HUES64 (cell line): ENCODE data around the gene FAM50B.

Source experiments
- H3K27ac ChIP-seq: 2 replicates; pipeline ENCODE4 v1.7.0; 2013; ENCODE audit warnings: low read depth, low read length, inconsistent platforms
- H3K27me3 ChIP-seq: 2 replicates; pipeline ENCODE4 v1.6.1; 2013; ENCODE audit warnings: mild to moderate bottlenecking, low read length; ENCODE audit not compliant: insufficient read depth
- H3K36me3 ChIP-seq: 2 replicates; pipeline ENCODE4 v1.6.1; 2013; ENCODE audit warnings: mild to moderate bottlenecking, low read length; ENCODE audit not compliant: insufficient read depth
- H3K4me1 ChIP-seq: 2 replicates; pipeline ENCODE4 v1.6.1; 2013; ENCODE audit warnings: mild to moderate bottlenecking, low read length, moderate library complexity; ENCODE audit not compliant: insufficient read depth
- H3K4me3 ChIP-seq: 2 replicates; pipeline ENCODE4 v1.5.1; 2013; ENCODE audit warnings: mild to moderate bottlenecking, low read length, moderate library complexity
- H3K9ac ChIP-seq: 2 replicates; pipeline ENCODE4 v1.6.1; 2013; ENCODE audit warnings: mild to moderate bottlenecking, low read depth, low read length
- H3K9me3 ChIP-seq: 2 replicates; pipeline ENCODE4 v1.6.1; 2013; ENCODE audit warnings: low read depth, low read length; ENCODE audit not compliant: insufficient read depth
- WGBS: fragments of 150-250, 120-280 bp; methylation state at CpG from one replicate; pipeline ENCODE4 v1.1.7; 2013; ENCODE audit warnings: missing lambda C conversion rate; 5-methylcytosine and 5-hydroxymethylcytosine counted together

The FAM50B gene

DNA sequence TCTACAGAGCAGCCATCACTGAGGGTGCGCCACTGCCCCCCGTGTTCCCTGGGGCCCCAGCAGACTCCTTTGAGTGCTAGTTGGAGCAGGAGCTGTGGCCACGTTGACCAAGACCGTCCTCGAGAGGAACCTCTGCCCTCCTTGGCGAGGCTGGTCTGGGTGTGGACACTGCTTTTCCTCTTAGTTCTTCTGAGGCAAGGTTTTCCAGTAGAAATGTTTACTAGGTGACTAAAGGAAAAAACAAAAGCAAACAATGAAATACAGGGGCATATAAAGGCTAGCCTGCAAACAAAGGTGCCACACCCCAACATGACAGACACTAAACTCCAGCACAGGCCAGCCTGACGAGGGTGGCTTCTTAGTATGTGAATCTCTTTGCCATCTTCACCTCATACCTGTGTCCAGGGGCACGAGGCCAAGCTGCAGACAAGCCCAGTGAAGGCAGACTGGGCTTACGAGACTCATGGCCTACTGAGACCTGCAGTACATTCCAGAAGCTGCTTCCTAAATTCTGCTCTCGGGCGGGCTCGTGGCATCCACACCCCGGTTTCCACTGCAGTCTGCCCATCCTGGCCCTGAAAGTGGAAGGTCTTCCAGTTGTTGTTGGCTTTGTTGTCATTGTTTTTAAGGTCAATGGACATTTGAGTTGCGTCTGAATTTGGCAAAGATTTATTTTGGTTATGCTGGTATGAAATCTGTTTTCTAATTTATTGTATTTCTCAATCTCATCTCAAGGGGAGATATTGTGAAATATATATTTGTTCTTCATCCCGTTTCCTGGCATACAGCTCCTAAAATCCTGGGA is 39.2 kb downstream of the FAM50B start:
- Histone ChIP-seq H3K9me3 (no peaks in the 10 kb centered on the region), H3K9ac (no peak overlapping the region), H3K4me3 (no peak overlapping the region), H3K36me3 (no peaks in the 10 kb centered on the region), H3K27me3 (no peaks in the 10 kb centered on the region), H3K27ac (no peak overlapping the region), H3K4me1 (peaks cover 9% of the 10 kb centered on the region; the same call in 1 of the 2 replicates)
- 94% methylated on average over 15 of the region's 15 CpGs for WGBS

DNA sequence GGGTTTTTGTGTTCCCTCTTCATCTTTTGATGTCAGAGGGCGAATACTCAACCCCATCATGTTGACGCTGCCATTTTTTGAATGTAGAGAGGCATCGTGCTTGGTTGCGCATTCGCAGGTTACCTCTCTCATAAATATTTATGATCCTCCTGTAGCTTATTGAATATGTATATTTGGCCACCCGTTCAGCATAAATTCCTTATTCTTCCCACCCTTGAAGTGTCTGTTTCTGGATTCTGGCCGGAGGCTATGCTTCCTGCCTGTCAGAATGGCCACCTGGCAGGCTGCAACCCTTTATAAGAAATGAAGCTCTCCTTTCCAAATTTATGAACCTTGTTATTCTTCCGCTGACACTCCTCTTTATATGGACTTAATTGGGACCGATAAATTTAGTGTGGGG is 40.9 kb downstream of the FAM50B start:
- no peaks in the 10 kb centered on the region for H3K27me3 ChIP-seq
- no peak overlapping the region for H3K27ac ChIP-seq
- no peak overlapping the region for H3K9ac ChIP-seq
- 90% methylated on average over 9 of the region's 9 CpGs for WGBS
- no peak overlapping the region for H3K4me3 ChIP-seq
- no peaks in the 10 kb centered on the region for H3K36me3 ChIP-seq
- no peaks in the 10 kb centered on the region for H3K9me3 ChIP-seq
- H3K4me1 ChIP-seq: peaks cover 18% of the 10 kb centered on the region

- no peaks in the 10 kb centered on the region for H3K27me3 ChIP-seq
- peaks cover 28% of the 10 kb centered on the region for H3K4me1 ChIP-seq
- no peaks in the 10 kb centered on the region for H3K36me3 ChIP-seq
- WGBS: 97% methylated on average over 3 of the region's 3 CpGs
- no peak overlapping the region for H3K9ac ChIP-seq
- no peak overlapping the region for H3K4me3 ChIP-seq
- no peak overlapping the region for H3K27ac ChIP-seq
- H3K9me3 ChIP-seq: no peaks in the 10 kb centered on the region
Observed at GRCh38 chr6:3891883-3892282, 42.7 kb downstream of the FAM50B start.

DNA sequence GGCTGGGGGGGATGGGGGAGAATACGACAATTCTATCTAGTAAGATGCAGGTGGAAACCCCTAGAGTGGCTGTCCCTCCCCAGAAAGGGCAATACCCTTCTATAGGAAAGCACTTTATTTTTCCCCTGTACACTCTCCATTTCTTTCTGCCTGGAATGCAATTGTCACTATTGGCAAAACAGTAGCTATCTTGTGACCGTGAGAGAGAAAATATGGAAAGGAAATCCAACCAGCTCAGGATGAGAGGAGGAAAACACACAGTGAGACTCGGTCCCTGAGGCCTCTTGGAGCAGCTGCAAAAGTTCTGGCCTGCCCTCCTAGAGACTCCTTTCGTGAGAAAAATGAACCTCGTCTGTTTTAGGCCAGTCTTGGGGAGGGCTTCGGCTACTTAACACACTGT is 43.4 kb downstream of the FAM50B start:
- no peaks in the 10 kb centered on the region for H3K36me3 ChIP-seq
- H3K27me3 ChIP-seq: no peaks in the 10 kb centered on the region
- H3K27ac ChIP-seq: no peak overlapping the region
- H3K4me3 ChIP-seq: no peak overlapping the region
- peaks cover 28% of the 10 kb centered on the region for H3K4me1 ChIP-seq
- no peaks in the 10 kb centered on the region for H3K9me3 ChIP-seq
- H3K9ac ChIP-seq: no peak overlapping the region
- WGBS: 92% methylated on average over 5 of the region's 6 CpGs

GRCh38 chr6:3893487-3893886 is 44.3 kb downstream of the FAM50B start:
- 97% methylated on average over 10 of the region's 10 CpGs for WGBS
- Histone ChIP-seq H3K9ac (no peak overlapping the region), H3K4me3 (no peak overlapping the region), H3K36me3 (no peaks in the 10 kb centered on the region), H3K9me3 (no peaks in the 10 kb centered on the region), H3K27ac (no peak overlapping the region), H3K27me3 (no peaks in the 10 kb centered on the region), H3K4me1 (peaks cover 28% of the 10 kb centered on the region)

- H3K27me3 ChIP-seq: no peaks in the 10 kb centered on the region
- no peaks in the 10 kb centered on the region for H3K36me3 ChIP-seq
- no peak overlapping the region for H3K27ac ChIP-seq
- H3K4me3 ChIP-seq: no peak overlapping the region
- no peak overlapping the region for H3K9ac ChIP-seq
- WGBS: 91% methylated on average over 3 of the region's 3 CpGs
- H3K4me1 ChIP-seq: peaks cover 28% of the 10 kb centered on the region
- H3K9me3 ChIP-seq: no peaks in the 10 kb centered on the region
Observed at GRCh38 chr6:3893917-3894316, 44.7 kb downstream of the FAM50B start.

DNA sequence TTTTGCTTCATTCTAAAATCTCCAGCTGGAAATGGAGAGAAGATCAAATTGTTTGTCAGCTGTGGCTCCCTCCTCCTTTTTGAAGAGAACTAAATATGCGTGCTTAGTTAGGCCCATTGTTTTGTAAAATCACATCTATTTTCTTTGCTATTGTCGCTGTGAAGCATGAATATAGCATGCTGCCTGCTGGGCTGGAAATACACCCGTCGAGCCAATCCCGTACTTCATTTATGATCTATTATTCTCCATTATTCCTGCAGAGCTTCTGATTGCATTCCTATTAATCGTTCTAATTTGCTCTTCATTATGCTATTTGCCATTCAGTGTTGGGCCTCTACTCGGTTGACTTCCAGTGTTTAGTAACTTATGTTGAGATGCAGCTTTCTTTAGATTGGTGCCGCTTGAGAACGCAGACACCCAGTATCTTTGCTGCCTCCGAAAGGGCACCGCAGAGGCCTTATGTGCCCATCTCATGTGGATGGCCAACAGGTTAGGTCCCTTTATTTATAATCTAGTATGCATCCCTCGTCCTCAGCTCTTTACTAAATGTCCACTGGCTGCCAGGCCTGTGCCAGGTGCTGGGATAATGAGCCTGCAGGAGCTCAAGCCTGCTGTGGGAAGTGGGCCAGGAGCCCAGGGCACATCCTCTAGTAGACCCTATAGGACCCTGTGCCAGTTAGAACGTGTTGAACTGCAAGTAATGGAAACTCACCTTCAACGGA is 45.6 kb downstream of the FAM50B start:
- Histone ChIP-seq H3K27me3 (no peaks in the 10 kb centered on the region), H3K36me3 (no peaks in the 10 kb centered on the region), H3K27ac (no peak overlapping the region; the same call in 1 of the 2 replicates), H3K4me1 (peaks cover 28% of the 10 kb centered on the region), H3K4me3 (no peak overlapping the region), H3K9ac (no peak overlapping the region), H3K9me3 (no peaks in the 10 kb centered on the region)
- WGBS: 48% methylated on average over 14 of the region's 14 CpGs

GRCh38 chr6:3895312-3895653 is 46.1 kb downstream of the FAM50B start:
- H3K9me3 ChIP-seq: no peaks in the 10 kb centered on the region
- H3K4me1 ChIP-seq: peaks cover 25% of the 10 kb centered on the region
- no peaks in the 10 kb centered on the region for H3K27me3 ChIP-seq
- 70% methylated on average over 6 of the region's 6 CpGs for WGBS
- H3K4me3 ChIP-seq: no peak overlapping the region
- peak overlapping the region; percentile 20; the same call in 1 of the 2 replicates for H3K27ac ChIP-seq
- no peak overlapping the region for H3K9ac ChIP-seq
- no peaks in the 10 kb centered on the region for H3K36me3 ChIP-seq

DNA sequence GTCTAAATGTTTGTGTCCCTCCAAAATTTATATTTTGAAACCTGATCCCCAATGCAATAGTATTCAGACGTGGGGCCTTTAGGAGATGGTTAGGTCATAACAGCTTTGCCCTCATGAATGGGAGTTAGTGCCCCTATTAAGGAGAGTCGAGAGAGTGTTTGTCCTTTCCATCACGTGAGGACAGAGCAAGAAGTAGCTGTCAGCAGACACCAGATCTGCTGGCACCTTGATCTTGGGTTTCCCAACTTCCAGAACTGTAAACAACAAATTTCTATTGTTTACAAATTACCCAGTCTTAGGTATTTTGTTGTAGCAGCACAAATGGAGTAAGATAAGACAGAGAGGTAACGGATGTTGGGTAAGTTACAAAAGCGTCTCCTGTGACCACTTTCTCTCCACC is 46.6 kb downstream of the FAM50B start:
- WGBS: 59% methylated on average over 3 of the region's 5 CpGs

GRCh38 chr6:3898265-3898994 is 49.3 kb downstream of the FAM50B start:
- Histone ChIP-seq H3K36me3 (no peaks in the 10 kb centered on the region), H3K27ac (no peak overlapping the region), H3K4me3 (no peak overlapping the region), H3K9ac (no peak overlapping the region), H3K9me3 (no peaks in the 10 kb centered on the region), H3K4me1 (peaks cover 26% of the 10 kb centered on the region), H3K27me3 (no peaks in the 10 kb centered on the region)
- 91% methylated on average over 14 of the region's 14 CpGs for WGBS

More for the DNA sequence above, 46.6 kb downstream of the FAM50B start:
- Histone ChIP-seq H3K27me3 (no peaks in the 10 kb centered on the region), H3K4me1 (peaks cover 25% of the 10 kb centered on the region), H3K9me3 (no peaks in the 10 kb centered on the region), H3K9ac (no peak overlapping the region), H3K36me3 (no peaks in the 10 kb centered on the region), H3K27ac (no peak overlapping the region), H3K4me3 (no peak overlapping the region)

- 91% methylated on average over 9 of the region's 9 CpGs for WGBS
- H3K9me3 ChIP-seq: no peaks in the 10 kb centered on the region
- no peak overlapping the region for H3K27ac ChIP-seq
- no peaks in the 10 kb centered on the region for H3K36me3 ChIP-seq
- H3K4me1 ChIP-seq: peaks cover 26% of the 10 kb centered on the region
- H3K4me3 ChIP-seq: no peak overlapping the region
- H3K9ac ChIP-seq: no peak overlapping the region
- H3K27me3 ChIP-seq: no peaks in the 10 kb centered on the region
Observed at GRCh38 chr6:3899061-3899460, 49.9 kb downstream of the FAM50B start.
